GM23338 (cell line): ENCODE measurements around the gene TRIM58. TPM values are rescaled to one million over a fixed set of nuclear protein-coding genes. Genes with fewer than 3 reads are reported as not detected.

Experiments
- ATAC-seq: fragments of 200-7000 bp; cut with Tn5 transposase; 3 replicates; pipeline ENCODE4 v1.9.1; 2020
- DNase-seq: peaks from one replicate; pipeline ENCODE4 v3.0.0-alpha.2; 2015; ENCODE audit warnings: low spot score
- H2AFZ ChIP-seq: fragments of 200-600 bp; sonication (generic); 2 replicates; pipeline ENCODE4 v1.8.0; 2016; ENCODE audit warnings: antibody characterized with exemption, mild to moderate bottlenecking, moderate library complexity
- H3F3A ChIP-seq: fragments of 200-600 bp; sonication (generic); replicated peaks from 2 replicates; pipeline ENCODE4 v1.8.0; 2017; ENCODE audit warnings: antibody characterized with exemption, mixed run types, low read depth
- H3K27ac ChIP-seq: fragments of 200-600 bp; sonication (generic); 2 replicates; pipeline ENCODE4 v1.6.1; 2016; ENCODE audit warnings: low read depth
- H3K27me3 ChIP-seq: fragments of 200-600 bp; sonication (generic); 2 replicates; pipeline ENCODE4 v1.8.0; 2016; ENCODE audit warnings: mild to moderate bottlenecking, mixed run types, moderate library complexity; ENCODE audit not compliant: insufficient read depth
- H3K36me3 ChIP-seq: fragments of 200-600 bp; sonication (generic); 2 replicates; pipeline ENCODE4 v1.8.0; 2016; ENCODE audit warnings: mild to moderate bottlenecking; ENCODE audit not compliant: insufficient read depth
- H3K4me1 ChIP-seq: fragments of 200-600 bp; sonication (generic); 2 replicates; pipeline ENCODE4 v1.8.0; 2016; ENCODE audit warnings: mild to moderate bottlenecking, moderate library complexity; ENCODE audit not compliant: insufficient read depth
- H3K4me2 ChIP-seq: fragments of 200-600 bp; sonication (generic); 2 replicates; pipeline ENCODE4 v1.7.1; 2017; ENCODE audit warnings: mixed run types
- H3K4me3 ChIP-seq: fragments of 200-600 bp; sonication (generic); 2 replicates; pipeline ENCODE4 v1.6.1; 2016; ENCODE audit warnings: mixed run types
- H3K79me2 ChIP-seq: fragments of 200-600 bp; sonication (generic); replicated peaks from 2 replicates; pipeline ENCODE4 v1.8.0; 2017; ENCODE audit warnings: mild to moderate bottlenecking; ENCODE audit not compliant: insufficient read depth
- H3K9me2 ChIP-seq: fragments of 200-600 bp; sonication (generic); 2 replicates; pipeline ENCODE4 v1.8.0; 2017; ENCODE audit not compliant: insufficient read depth
- H4K20me1 ChIP-seq: fragments of 200-600 bp; sonication (generic); replicated peaks from 2 replicates; pipeline ENCODE4 v1.8.0; 2017; ENCODE audit warnings: mild to moderate bottlenecking; ENCODE audit not compliant: insufficient read depth
- H3K27ac Mint-ChIP-seq: 2 replicates; pipeline ENCODE4 v1.8.0; 2020; ENCODE audit warnings: inconsistent platforms, mild to moderate bottlenecking, moderate library complexity, mixed read lengths
- H3K27me3 Mint-ChIP-seq: 3 replicates; pipeline ENCODE4 v1.8.0; 2022; ENCODE audit warnings: low read depth, mild to moderate bottlenecking, moderate library complexity, mixed read lengths, inconsistent platforms; ENCODE audit not compliant: insufficient read depth, poor library complexity
- H3K36me3 Mint-ChIP-seq: 3 replicates; pipeline ENCODE4 v1.8.0; 2021; ENCODE audit warnings: low read depth, mild to moderate bottlenecking, inconsistent platforms, moderate library complexity, mixed read lengths
- H3K4me1 Mint-ChIP-seq: 3 replicates; pipeline ENCODE4 v1.8.0; 2020; ENCODE audit warnings: mild to moderate bottlenecking, inconsistent platforms, mixed read lengths
- H3K4me3 Mint-ChIP-seq: 3 replicates; pipeline ENCODE4 v1.8.0; 2021; ENCODE audit warnings: moderate library complexity, mild to moderate bottlenecking, inconsistent platforms, mixed read lengths
- H3K9me3 Mint-ChIP-seq: 3 replicates; pipeline ENCODE4 v1.8.0; 2020; ENCODE audit warnings: moderate library complexity, mild to moderate bottlenecking, inconsistent platforms, mixed read lengths
- CREB1 ChIP-seq: fragments of 250-450 bp; sonication (Bioruptor Pico); IDR thresholded peaks from 2 replicates; pipeline ENCODE4 v1.5.0; 2020; ENCODE audit warnings: low read depth, mild to moderate bottlenecking, moderate library complexity
- EZH2 ChIP-seq: fragments of 200-600 bp; sonication (generic); IDR thresholded peaks from one replicate; pipeline ENCODE4 v1.8.0; 2017; ENCODE audit warnings: antibody characterized with exemption, mild to moderate bottlenecking, low read depth; ENCODE audit not compliant: unreplicated experiment
- EZH2phosphoT487 ChIP-seq: fragments of 200-600 bp; sonication (generic); IDR thresholded peaks from one replicate; pipeline ENCODE4 v1.8.1; 2018; ENCODE audit warnings: antibody characterized with exemption; ENCODE audit not compliant: unreplicated experiment
- JUNB ChIP-seq: IDR thresholded peaks from one replicate; pipeline ENCODE4 v1.6.1; 2016; ENCODE audit warnings: antibody characterized with exemption; ENCODE audit not compliant: unreplicated experiment
- NANOG ChIP-seq: IDR thresholded peaks from 2 replicates; pipeline ENCODE4 v1.6.1; 2016; ENCODE audit warnings: antibody characterized with exemption, borderline replicate concordance
- POLR2AphosphoS5 ChIP-seq: IDR thresholded peaks from 2 replicates; pipeline ENCODE4 v1.6.1; 2016; ENCODE audit warnings: antibody characterized with exemption, low read depth
- STAT1 ChIP-seq: IDR thresholded peaks from one replicate; pipeline ENCODE4 v1.6.1; 2016; ENCODE audit warnings: antibody characterized with exemption; ENCODE audit not compliant: unreplicated experiment
- ZNF331 ChIP-seq: fragments of 250-450 bp; sonication (Bioruptor Pico); IDR thresholded peaks from 2 replicates; pipeline ENCODE4 v1.5.0; 2020; ENCODE audit warnings: low read depth, mild to moderate bottlenecking, moderate library complexity
- polyA plus RNA-seq: library from polyadenylated mRNA; unstranded; fragments of >200 nt; fragmentation: Nextera tagmentation; extraction: Ambion mirVana; gene quantifications from 2 replicates; pipeline ENCODE4 v1.2.1, GENCODE V29; 2016
- total RNA-seq: library from RNA; depleted of rRNA; stranded (reverse); fragments of >200 nt; shearing (Covaris generic); gene quantifications from 2 replicates; pipeline ENCODE4 v1.2.3, GENCODE V29; 2014
- TF ChIP-seq, protein P1 (sequence below): IDR thresholded peaks from one replicate; pipeline ENCODE4 v1.6.1; 2018; ENCODE audit warnings: antibody characterized with exemption; ENCODE audit not compliant: unreplicated experiment
- TF ChIP-seq, protein P2 (sequence below), 2 experiments: fragments of 200-600 bp in 1 of 2; sonication (generic) in 1 of 2; conservative IDR thresholded peaks; 2 replicates each; pipeline versions ENCODE4 v1.5.1 to v1.6.1; 2016 to 2017; ENCODE audit warnings: antibody characterized with exemption in 2 of 2, low read depth in 2 of 2, mild to moderate bottlenecking in 2 of 2, moderate library complexity in 1 of 2
- TF ChIP-seq, protein P3 (sequence below): IDR thresholded peaks from 2 replicates; pipeline ENCODE4 v1.6.1; 2016; ENCODE audit warnings: antibody characterized with exemption

TRIM58 gene
- total and polyA plus RNA-seq, 2 experiments from 2014 or later = 2.4 to 3.4 TPM

DNA sequence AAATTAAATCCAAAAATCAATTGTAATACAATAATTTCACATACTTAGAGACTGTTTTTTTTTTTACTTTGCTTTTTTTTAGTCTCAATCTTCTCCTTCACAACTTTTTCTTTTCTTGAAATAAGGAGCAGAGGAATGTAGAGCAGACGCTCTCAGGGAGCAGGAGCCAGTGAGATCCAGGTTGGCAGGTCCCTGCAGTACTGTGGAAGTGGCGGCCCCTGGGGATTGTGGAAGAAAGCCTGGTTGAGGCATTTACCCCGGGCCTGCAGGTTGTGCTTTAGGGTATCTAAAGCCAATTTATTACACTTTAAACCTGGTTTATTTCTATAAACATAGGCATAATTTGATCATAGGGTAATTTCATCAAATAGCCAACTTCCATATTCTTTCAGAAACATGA is 67.0 kb downstream of the TRIM58 start:
- Histone ChIP-seq H4K20me1 (no peaks in the 10 kb centered on the region), H2AFZ (no peak overlapping the region), H3K79me2 (no peaks in the 10 kb centered on the region), H3K36me3 (no peaks in the 10 kb centered on the region), H3K9me2 (no peaks in the 10 kb centered on the region), H3K4me2 (no peak overlapping the region), H3F3A (no peaks in the 10 kb centered on the region), H3K4me3 (no peak overlapping the region), H3K27ac (no peak overlapping the region), H3K4me1 (no peaks in the 10 kb centered on the region), H3K27me3 (no peaks in the 10 kb centered on the region)
- Mint-ChIP-seq H3K4me1 (no peaks in the 10 kb centered on the region), H3K4me3 (no peak overlapping the region), H3K27me3 (no peaks in the 10 kb centered on the region), H3K9me3 (peaks cover 65% of the 10 kb centered on the region), H3K36me3 (no peaks in the 10 kb centered on the region), H3K27ac (no peak overlapping the region)
- peak; percentile 57 for DNase-seq
- TF ChIP-seq, protein P1, sequence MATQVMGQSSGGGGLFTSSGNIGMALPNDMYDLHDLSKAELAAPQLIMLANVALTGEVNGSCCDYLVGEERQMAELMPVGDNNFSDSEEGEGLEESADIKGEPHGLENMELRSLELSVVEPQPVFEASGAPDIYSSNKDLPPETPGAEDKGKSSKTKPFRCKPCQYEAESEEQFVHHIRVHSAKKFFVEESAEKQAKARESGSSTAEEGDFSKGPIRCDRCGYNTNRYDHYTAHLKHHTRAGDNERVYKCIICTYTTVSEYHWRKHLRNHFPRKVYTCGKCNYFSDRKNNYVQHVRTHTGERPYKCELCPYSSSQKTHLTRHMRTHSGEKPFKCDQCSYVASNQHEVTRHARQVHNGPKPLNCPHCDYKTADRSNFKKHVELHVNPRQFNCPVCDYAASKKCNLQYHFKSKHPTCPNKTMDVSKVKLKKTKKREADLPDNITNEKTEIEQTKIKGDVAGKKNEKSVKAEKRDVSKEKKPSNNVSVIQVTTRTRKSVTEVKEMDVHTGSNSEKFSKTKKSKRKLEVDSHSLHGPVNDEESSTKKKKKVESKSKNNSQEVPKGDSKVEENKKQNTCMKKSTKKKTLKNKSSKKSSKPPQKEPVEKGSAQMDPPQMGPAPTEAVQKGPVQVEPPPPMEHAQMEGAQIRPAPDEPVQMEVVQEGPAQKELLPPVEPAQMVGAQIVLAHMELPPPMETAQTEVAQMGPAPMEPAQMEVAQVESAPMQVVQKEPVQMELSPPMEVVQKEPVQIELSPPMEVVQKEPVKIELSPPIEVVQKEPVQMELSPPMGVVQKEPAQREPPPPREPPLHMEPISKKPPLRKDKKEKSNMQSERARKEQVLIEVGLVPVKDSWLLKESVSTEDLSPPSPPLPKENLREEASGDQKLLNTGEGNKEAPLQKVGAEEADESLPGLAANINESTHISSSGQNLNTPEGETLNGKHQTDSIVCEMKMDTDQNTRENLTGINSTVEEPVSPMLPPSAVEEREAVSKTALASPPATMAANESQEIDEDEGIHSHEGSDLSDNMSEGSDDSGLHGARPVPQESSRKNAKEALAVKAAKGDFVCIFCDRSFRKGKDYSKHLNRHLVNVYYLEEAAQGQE = no peak
- TF ChIP-seq, protein P2, sequence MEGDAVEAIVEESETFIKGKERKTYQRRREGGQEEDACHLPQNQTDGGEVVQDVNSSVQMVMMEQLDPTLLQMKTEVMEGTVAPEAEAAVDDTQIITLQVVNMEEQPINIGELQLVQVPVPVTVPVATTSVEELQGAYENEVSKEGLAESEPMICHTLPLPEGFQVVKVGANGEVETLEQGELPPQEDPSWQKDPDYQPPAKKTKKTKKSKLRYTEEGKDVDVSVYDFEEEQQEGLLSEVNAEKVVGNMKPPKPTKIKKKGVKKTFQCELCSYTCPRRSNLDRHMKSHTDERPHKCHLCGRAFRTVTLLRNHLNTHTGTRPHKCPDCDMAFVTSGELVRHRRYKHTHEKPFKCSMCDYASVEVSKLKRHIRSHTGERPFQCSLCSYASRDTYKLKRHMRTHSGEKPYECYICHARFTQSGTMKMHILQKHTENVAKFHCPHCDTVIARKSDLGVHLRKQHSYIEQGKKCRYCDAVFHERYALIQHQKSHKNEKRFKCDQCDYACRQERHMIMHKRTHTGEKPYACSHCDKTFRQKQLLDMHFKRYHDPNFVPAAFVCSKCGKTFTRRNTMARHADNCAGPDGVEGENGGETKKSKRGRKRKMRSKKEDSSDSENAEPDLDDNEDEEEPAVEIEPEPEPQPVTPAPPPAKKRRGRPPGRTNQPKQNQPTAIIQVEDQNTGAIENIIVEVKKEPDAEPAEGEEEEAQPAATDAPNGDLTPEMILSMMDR (conservative IDR thresholded peaks at IDR 0.05; ENCODE audit: low read depth in 2 of 2) = peak; percentile 32 to 65
- ATAC-seq = peak; percentile 62; the same call in 2 of the 3 replicates

DNA sequence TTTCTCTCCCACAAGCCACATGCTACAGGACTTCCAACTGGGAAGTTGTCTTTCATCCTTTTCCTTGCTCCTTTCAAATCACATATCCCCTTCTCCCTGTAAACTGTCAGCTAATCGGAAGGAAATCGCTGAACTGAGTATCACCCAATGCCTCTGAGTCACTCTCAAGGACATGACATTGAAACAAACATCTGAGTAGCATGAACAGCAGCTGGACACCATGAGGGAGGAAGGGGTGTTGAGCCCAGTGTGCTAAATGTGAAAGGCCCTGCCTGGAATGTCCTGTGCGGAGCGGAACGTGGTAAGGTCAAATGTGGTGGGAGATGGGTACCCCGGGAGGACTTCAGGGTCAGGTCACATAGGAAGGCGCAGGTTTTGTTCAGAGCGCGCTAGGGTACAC is 67.9 kb downstream of the TRIM58 start, which contains the start of gene OR2AJ1:
TSS of gene OR2AJ1 (plus strand) at position 22 of the 400 bp plus-strand sequence. CDS start 8,880 bp downstream, outside the sequence.
- Histone ChIP-seq H3K4me3 (no peak within 1 kb of the TSS), H3F3A (no peaks in the 10 kb centered on the region), H3K4me2 (no peak within 1 kb of the TSS), H3K4me1 (no peaks in the 10 kb centered on the region), H3K36me3 (no peaks in the 10 kb centered on the region), H4K20me1 (no peaks in the 10 kb centered on the region), H3K9me2 (no peaks in the 10 kb centered on the region), H3K27ac (no peak within 1 kb of the TSS), H3K27me3 (no peaks in the 10 kb centered on the region), H3K79me2 (no peaks in the 10 kb centered on the region), H2AFZ (0 out of 2 replicates have a peak within 1 kb of the TSS, but pooled peaks have one; percentile 49)
- ATAC-seq = no peak
- DNase-seq = no peak
- no peak within 1 kb of the TSS for H3K4me3 Mint-ChIP-seq
- H3K27me3 Mint-ChIP-seq = no peaks in the 10 kb centered on the region
- no peak within 1 kb of the TSS for H3K27ac Mint-ChIP-seq
- H3K4me1 Mint-ChIP-seq = no peaks in the 10 kb centered on the region
- H3K36me3 Mint-ChIP-seq = no peaks in the 10 kb centered on the region
- peaks cover 63% of the 10 kb centered on the region for H3K9me3 Mint-ChIP-seq
- TF ChIP-seq EZH2phosphoT487 = no peak
- TF ChIP-seq JUNB = no peak
- TF ChIP-seq, protein P1 = no peak
- TF ChIP-seq CREB1 = no peak
- TF ChIP-seq STAT1 = no peak
- no peak for TF ChIP-seq NANOG
- no peak for TF ChIP-seq POLR2AphosphoS5
- no peak for TF ChIP-seq ZNF331
- TF ChIP-seq, protein P3, sequence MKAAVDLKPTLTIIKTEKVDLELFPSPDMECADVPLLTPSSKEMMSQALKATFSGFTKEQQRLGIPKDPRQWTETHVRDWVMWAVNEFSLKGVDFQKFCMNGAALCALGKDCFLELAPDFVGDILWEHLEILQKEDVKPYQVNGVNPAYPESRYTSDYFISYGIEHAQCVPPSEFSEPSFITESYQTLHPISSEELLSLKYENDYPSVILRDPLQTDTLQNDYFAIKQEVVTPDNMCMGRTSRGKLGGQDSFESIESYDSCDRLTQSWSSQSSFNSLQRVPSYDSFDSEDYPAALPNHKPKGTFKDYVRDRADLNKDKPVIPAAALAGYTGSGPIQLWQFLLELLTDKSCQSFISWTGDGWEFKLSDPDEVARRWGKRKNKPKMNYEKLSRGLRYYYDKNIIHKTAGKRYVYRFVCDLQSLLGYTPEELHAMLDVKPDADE = no peak
- no peak for TF ChIP-seq EZH2
